T follicular helper cell (primary cell): Measurements from ENCODE around the gene PAGR1.

Experiments used
- DNase-seq: peaks from one replicate; pipeline ENCODE4 v3.0.0-alpha.2; 2020; ENCODE audit warnings: low read depth

PAGR1 gene

DNA sequence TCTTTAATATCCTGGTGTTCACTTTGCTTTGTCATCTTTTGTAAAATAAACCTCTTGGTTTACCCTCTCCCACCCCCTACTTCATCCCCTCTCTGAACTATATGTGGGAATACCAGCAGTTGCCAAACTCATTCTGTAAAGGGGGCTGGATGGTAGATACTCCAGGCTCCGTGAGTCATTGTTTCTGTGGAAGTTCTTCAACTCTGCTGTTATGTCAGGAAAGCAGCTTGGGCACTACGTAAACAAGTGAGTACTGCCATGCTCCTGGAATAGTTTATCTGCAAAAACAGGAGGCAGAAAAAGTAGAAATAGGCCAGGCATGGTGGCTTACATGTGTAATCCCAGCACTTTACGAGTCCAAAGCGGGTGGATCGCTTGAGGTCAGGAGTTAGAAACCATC lies 21.9 kb downstream of the PAGR1 start:
- DNase-seq: no peak

DNA sequence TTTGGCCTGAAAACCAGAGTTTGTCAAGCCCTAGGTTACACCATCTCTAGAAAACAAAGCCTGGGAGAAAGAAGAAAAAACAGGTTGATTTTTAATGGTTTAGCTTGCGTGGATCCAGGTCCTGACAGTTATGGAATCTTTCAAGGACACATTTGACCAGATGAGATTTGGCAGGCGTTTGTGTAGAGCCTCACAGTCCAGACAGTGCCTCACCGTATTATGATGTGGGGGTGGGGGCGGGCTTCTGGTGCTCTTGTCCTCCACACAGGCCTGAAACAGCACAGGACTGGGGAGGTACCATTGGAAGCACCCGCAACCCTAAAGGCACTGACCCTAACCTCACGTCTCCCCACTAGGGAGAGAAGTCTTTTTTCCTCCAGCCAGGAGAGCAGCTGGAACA lies 23.9 kb downstream of the PAGR1 start:
- no peak for DNase-seq

DNA sequence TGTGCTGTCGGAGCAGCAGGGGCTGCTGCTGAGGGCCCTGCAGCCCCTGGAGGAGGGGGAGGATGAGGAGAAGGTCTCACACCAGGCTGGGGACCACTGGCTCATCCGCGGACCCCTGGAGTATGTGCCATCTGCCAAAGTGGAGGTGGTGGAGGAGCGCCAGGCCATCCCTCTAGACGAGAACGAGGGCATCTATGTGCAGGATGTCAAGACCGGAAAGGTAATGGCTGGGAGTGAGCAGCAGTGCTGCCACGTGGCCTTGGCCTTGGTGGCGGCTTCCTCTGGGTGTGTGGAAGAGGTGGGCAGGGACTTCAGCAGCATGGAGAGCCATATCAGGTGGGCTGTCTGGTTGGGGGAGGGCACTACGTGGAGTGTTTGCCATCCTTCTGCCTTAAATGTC lies 24.3 kb downstream of the PAGR1 start:
- no peak for DNase-seq

DNA sequence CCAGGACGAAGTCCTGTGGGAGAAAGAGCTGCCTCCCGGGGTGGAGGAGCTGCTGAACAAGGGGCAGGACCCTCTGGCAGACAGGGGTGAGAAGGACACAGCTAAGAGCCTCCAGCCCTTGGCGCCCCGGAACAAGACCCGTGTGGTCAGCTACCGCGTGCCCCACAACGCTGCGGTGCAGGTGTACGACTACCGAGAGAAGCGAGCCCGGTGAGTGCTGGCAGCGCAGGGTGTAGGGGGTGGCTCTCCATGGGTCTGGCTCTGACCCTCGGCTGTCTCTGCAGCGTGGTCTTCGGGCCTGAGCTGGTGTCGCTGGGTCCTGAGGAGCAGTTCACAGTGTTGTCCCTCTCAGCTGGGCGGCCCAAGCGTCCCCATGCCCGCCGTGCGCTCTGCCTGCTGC lies 25.7 kb downstream of the PAGR1 start:
- no peak for DNase-seq

DNA sequence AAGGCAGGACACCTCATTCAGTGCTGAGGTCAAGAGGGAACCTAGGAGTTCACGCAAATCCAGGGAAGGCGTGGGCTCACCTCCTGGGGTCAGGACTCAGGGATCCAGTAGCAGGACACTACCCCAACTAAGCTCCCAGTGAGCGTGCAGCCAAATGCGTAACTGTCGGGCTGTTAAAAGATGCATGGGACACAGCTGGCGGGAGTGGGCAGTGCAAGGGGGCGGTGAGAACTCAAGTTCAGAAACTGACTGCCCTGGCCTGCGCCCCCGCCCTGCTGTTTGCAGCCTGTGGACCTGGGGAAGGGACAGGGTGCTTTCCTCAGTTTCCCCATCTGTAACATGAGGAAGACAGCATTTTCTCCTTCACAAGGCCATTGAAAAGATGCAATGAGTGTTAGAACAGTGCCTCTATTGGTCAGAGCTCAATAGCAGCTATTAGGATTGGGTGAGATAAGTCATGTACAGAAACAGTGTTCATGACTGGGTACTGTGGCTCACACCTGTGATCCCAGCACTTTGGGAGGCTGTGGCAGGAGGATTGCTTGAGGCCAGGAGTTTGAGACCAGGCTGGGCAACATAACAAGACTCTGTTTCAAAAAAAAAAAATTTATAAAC lies 26.9 kb downstream of the PAGR1 start:
- no peak for DNase-seq

DNA sequence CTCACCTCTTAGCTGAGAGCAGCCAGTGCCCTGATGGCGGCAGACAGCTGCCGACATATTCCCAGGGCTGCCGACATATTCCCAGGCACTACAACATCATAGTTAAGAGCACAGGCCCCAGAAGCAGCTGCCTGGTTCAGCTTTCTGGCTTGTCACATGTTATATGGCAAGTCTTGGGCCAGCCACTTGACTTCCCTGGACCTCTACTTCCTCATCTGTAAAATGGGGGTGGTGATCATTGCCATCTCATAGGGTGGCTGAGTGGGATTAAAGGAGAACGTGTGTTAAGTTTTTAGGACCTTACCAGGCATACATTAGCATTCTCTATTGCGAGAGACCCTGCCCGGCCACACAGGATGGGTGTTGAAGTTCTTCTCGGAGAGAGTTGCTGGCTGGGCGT lies 28.0 kb downstream of the PAGR1 start:
- DNase-seq: no peak

DNA sequence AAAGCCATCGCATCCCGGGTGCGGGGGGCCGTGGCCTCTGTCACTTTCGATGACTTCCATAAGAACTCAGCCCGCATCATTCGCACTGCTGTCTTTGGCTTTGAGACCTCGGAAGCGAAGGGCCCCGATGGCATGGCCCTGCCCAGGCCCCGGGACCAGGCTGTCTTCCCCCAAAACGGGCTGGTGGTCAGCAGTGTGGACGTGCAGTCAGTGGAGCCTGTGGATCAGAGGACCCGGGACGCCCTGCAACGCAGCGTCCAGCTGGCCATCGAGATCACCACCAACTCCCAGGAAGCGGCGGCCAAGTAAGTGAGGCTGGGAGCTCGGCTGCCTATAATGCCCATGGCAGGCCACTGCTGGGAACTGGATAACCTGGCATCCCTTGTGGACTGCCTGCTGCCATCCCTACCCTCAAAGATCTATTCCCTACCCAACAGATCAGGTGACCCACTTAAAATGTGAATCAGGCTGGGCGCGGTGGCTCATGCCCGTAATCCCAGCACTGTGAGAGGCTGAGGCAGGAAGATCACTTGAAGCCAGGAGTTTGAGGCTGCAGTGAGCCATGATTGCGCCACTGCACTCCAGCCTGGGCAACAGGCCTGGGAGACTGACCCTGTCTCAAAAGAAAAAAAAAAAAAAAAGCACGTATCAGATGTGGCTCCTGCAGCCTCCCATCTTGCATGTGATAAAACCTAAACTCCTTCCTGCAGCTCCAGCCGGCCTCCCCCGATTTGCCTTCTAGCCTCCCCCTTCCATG lies 28.8 kb downstream of the PAGR1 start:
- no peak for DNase-seq

DNA sequence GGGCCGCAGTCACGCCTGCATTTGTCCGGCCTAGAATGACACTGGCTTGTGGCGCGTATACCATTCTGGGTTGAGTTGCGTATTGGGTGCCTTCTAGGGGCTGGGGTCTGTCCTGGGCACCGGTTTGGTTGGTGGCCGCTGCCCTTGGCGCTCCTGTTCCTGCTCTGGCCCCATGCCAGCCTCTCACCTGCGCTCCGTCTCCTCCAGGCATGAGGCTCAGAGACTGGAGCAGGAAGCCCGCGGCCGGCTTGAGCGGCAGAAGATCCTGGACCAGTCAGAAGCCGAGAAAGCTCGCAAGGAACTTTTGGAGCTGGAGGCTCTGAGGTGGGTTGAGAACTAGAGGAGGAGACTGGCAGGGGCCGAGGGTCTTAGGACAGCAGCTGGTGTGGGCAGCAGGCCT lies 29.7 kb downstream of the PAGR1 start:
- no peak for DNase-seq

DNA sequence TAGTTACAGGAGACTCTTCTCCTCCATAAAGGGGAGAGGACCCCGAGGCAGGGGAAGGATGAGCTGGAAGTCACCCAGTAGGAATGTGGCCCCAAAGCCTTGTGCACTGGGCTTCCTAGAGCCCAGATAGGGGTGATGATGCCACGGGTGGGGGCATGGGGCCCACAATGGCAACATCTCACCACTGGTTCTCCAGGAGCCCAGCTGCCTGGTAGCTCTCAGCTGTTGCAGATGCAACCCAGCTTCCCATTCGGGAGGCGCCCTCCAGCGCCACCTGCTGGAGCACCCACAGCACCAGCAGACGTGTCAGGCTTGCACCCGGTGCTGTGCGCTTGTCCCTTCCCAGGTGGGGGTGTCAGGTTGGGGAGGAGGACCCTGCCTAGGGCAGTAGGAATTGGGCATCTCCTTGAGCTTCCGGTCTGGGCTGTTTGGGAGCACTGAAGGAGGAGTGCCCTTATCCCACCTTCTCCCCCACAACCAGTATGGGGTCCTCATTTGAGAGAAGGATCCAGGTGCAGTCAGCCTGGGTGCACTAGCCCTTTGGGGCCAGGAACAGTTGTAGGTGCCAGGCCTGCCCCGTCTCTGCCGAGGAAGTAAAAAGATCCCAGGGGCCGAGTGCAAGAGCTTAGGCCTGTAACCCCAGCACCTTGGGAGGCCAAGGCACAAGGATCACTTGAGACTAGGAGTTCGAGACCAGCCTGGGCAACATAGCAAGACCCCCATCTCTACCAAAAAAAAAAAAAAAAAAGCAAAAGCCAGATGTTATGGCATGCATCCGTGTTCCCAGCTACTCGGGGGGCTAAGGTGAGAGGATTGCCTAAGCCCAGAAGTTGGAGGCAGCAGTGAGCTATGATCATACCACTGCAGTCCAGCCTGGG lies 32.7 kb downstream of the PAGR1 start:
- DNase-seq: peak; percentile 75

DNA sequence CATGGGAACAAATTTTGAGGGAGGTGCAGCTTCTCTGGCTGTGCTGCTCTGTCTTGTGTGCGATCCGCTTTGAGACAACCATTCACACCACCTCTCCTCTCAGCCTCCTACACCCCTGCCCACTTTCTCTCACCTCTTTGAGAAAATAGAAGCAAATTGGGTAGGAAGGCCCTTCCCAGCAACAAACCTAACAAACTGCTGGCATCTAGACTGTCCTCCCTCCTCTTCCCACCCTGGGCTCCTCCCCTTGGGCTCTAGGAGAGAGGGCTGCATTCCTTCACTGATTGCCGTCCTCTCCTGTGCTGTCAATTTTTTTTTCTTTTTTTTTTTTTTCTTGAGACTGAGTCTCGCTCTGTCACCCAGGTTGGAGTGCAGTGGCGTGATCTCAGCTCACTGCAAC lies 33.6 kb downstream of the PAGR1 start:
- DNase-seq: no peak

DNA sequence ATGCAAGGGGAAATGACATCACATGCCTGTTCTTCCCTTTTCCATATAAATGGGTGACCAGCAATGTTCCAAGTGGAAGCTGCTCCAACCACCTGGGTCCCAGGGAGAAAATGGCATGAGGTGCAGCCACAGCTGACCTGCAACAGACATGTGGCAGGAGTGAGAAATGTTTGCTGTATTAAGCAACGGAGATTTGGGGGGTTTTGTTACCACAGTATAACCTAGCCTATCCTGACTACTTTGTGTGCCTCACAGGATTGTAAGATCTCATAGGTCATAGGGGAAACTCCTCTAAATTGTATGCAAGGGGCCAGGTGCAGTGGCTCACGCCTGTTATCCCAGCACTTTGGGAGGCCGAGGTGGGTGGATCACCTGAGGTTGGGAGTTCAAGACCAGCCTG lies 35.0 kb downstream of the PAGR1 start:
- DNase-seq: no peak

DNA sequence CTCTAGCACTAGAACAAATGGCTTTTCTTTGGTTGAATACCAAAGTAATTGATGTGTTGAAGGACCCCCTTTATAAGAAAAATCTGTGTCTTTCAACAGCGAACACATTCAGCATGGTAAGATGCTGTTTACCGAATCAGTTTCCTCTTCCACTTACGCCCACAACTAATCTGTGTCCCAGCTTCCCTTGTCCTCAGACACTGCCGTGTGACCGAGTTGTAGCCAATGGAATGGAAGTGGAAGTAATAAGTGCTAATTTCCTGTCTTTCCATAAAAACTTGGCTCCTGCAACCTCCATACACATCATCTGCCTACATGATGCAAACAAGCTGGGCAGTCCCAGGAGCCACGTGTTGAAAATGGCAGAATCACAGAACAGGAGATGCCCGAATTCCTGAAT lies 36.7 kb downstream of the PAGR1 start:
- no peak for DNase-seq

DNA sequence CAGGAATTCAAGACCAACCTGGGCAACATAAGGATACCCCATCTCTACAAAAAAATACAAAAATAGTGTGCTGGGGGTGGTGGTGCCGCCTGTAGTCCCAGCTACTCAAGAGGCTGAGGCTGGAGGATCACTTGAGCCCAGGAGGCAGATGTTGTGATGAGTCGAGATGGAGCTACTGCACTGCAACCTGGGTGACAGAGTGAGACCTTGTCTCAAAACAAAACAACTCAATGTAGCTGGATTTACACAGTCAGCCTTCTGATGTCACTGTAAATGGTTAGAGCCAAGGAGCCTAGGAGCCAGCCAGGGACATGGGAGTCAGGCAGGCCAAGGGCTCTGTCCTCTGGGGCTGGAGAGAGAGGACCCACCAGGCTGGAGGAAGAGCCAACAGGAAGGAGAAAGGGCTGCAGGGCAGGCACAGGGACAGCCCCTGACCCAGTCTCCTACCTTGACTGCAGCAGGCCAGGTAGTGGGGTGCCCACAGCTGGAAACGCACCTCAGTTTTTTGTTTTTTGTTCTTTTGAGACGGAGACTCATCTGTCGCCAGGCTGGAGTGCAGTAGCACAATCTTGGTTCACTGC lies 38.7 kb downstream of the PAGR1 start:
- DNase-seq: no peak

DNA sequence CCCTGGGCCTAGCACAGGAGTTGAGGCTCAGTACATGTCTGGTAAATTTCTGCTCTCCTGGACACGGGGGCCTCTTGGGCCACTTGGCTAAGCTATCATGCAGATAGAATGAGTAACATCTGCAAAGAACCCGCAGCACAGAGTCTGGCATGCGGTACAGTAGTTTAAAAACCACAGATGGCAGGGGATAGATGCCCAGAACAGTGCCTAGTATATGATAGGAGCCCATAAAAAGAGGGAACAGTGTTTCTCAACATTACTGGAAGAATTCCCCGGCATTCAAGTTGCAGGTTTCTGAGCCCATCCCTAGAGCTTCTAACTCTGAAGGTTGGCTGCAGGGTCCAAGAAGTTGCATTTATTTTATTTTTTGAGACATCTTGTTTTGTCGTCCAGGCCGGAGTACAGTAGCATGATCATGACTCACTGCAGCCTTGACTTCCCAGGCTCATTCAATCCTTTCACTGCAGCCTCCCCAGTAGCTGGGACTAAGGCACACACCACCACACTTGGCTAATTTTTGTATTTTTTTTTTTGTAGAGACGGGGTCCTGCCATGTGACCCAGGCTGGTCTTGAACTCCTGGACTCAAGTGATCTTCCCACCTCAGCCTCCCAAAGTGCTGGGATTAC lies 41.3 kb downstream of the PAGR1 start:
- no peak for DNase-seq

DNA sequence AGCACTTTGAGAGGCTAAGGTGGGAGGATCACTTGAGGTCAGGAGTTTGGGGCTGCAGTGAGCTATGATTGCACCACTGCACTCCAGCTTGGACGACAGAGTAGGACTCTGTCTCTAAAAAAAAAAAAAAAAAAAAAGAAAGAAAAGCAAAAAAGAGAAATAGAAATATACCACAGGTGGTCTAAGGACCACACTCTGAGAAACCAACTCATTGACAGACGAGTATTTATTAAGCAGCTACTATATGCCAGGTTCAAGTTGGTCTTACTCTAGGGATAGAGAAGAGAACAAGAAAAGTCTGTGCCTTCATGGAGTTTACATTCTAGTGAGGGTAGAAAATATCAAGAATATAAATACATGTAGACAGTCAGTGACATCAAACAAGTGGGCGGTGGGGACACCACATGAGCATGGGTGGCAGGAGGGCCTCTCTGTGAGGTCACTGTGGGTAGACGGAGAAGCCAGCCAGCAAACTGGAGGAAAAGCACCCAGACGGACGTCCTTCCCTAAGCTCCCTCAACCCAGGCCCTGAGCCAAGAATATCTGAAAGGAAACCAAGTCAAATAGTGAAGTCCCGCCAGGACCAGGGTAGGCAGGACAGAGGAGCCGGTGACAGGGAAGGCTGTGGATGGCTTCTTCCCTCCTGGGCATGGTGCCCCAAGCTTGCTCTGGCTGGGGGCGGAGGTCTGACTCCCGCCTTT lies 42.3 kb downstream of the PAGR1 start:
- no peak for DNase-seq

DNA sequence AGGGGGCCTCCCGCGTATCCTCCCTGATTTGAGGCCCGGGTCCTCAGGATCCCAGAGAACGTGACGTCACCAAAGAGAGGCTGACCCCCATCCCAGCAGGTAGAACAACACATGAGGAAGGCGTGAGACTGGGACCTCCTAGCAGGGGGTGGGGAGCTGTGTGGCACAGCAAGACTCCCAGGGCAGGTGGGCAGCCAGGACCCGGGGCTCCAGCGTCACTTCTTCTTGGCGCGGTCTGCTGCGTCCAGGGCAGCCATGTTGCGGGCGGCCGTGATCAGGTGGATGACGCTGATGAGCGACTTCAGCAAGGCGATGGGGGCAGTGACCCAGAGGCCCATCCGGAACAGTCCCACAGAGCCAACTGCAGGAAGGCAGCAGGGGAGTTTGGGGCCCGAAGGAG lies 43.0 kb downstream of the PAGR1 start:
- DNase-seq: no peak

DNA sequence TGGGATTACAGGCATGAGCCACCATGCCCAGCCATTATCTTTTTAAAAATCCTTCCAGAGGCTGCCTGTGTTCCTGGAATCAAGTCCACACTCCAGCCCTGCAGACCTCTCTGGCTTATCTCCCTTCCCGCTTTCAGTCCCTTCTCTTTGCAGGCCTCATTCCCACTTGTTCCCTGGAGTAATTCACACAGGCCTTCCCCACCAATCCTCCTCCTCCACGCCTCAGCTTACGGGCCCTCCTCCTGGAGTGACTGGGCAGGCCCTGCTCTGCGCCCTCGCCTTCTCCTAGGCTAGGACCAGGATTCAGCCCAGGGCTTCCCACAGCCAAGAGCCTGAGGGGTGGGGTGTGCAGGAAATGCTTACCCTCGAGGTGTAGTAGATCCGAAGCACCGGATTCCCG lies 44.3 kb downstream of the PAGR1 start:
- DNase-seq: no peak

DNA sequence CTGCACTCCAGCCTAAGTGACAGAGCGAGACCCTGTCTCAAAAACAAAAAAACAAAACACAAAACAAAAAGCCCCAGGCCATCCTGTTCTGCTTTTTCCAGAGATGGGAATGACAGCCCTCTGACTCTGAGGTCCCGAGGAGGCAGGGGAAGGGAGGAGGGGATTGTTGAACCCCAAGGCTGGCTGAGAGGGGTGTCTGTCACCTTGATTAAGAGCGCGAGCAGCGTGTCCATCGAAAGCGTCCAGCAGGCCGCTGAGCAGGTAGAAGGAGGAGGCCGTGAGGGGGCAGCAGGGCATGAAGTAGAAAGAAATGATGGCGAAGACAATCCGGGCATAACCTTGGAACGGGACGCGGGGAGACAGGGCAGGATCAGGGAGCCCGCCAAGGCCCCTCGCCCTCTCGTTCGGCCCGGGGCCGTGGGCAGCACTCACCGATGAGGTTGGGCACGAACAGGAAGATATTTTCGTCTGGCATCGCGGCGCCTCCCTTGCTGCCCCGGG lies 46.5 kb downstream of the PAGR1 start:
- DNase-seq: no peak

DNA sequence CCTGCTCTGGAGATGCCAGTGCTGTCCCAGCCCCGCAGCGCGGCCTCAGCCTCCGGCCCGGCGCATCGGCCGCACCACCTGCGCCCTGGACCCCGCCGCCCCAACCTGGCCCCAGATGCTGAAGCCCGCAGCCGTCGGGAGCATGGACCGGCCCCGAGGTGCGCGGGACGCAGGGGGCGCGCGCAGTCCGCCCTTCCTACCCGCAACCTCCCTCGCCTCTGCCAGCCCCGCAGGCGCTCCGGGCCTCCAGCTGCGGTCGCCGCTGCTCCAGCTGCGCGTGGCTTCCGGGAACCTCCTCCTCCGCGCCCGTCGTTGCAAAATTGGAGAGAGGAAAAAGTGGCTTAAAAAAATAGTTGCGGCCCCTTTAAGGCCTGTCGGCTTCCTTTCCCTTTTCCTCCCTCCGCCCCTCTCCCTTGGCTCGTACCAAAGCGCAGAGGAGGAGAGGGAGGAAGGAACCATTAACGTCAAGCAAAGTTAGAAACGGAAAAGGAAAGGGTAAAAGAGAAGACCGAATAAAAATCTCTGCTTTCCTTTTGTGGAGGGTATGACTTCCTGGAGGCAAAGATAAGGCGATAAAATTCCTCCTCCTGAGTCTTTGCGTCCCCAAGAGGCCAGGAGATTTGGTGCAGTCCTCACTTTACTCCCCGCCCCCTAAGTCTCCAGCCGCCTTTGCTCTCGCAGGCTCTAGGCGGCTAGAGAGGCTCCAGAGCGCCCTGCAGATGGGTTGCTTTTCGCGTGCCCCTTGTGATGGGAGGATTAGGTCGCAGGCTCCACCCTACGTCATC lies 47.1 kb downstream of the PAGR1 start, which contains the start of gene CDIPT:
TSS of gene CDIPT (minus strand) at position 343 of the 785 bp plus-strand sequence. CDS start 369 bp downstream, outside the sequence.
- DNase-seq: peak; percentile 90

DNA sequence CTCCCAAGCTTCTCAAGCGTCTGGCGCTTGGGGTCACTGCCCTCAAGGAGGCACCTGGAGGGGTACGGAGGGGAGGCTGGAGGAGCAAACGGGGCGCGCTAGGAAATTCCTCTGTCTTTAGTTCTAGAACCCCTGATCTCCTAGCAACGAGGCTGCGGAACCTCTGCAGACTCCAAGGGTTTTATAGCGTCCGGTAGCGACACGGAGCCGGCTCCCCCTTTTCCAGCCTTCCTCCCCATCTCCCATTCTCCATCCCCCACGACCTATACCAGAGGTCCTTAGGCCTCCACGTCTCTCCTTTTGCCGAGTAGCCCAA lies 47.7 kb downstream of the PAGR1 start:
- no peak for DNase-seq

DNA sequence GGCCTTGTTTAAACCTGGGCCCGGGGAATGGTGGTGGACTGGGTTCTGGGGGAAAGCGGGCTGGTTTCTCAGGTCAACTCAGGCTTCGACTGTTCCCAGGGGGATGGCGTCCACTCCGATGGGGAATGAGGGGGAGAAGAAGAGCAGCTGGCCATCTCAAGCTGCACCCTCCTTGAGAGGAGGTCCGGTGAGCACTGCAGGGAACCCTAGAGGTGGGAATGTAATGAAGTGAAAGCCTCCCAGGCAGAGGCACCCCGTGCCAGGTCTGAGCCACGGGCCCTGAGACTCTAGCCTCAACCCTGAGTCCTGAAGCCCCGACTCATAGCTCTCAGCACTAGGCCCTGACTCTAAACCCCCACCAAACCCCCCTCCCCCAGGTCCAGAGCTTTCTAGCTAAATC lies 48.3 kb downstream of the PAGR1 start:
- DNase-seq: no peak
